Tibial nerve (tissue), 4 donors: ENCODE measurements around the gene VSTM2B. TPM values are rescaled to one million over a fixed set of nuclear protein-coding genes. Genes with fewer than 3 reads are reported as not detected.

ENCODE experiments used
- DNase-seq, 2 donors: peaks; one replicate each; pipeline ENCODE4 v3.0.0-alpha.2; 2019; ENCODE audit warnings: low spot score in 2 of 2
- H3K27ac ChIP-seq, 4 donors: fragments of 200-600 bp; sonication (generic) in 3 of 4; one replicate each; pipeline ENCODE4 v1.5.1; 2017 to 2019; ENCODE audit warnings: mild to moderate bottlenecking in 1 of 4
- H3K27me3 ChIP-seq, 2 donors: fragments of 200-600 bp; sonication (generic) in 1 of 2; one replicate each; pipeline versions ENCODE4 v1.5.1 to v1.6.0; 2017 to 2019
- H3K36me3 ChIP-seq, 3 donors: fragments of 200-600 bp; sonication (generic); one replicate each; pipeline ENCODE4 v1.5.1; 2018 to 2019
- H3K4me1 ChIP-seq, 4 donors: fragments of 200-600 bp; sonication (generic) in 3 of 4; one replicate each; pipeline ENCODE4 v1.5.1; 2017 to 2019
- H3K4me3 ChIP-seq, 4 donors: fragments of 200-600 bp; sonication (generic) in 3 of 4; one replicate each; pipeline ENCODE4 v1.5.1; 2017 to 2019; ENCODE audit warnings: mild to moderate bottlenecking in 1 of 4, moderate library complexity in 1 of 4
- H3K9me3 ChIP-seq, 4 donors: fragments of 200-600 bp; sonication (generic) in 3 of 4; one replicate each; pipeline ENCODE4 v1.5.1; 2017 to 2019
- EP300 ChIP-seq, 2 donors: sonication (generic); formaldehyde crosslinking; IDR thresholded peaks; one replicate each; pipeline ENCODE4 v1.6.1; 2017; ENCODE audit warnings: antibody characterized with exemption in 2 of 2, mild to moderate bottlenecking in 1 of 2
- POLR2A ChIP-seq, 2 donors: fragments of 450-650 bp; IDR thresholded peaks; one replicate each; pipeline ENCODE4 v1.6.1; 2017; ENCODE audit warnings: antibody characterized with exemption in 2 of 2, mild to moderate bottlenecking in 2 of 2, moderate library complexity in 2 of 2
- WGBS, 2 donors: methylation state at CpG; one replicate each; pipeline ENCODE4 v1.1.5; 2018; 5-methylcytosine and 5-hydroxymethylcytosine counted together
- total RNA-seq, 4 donors: library from RNA; depleted of rRNA; stranded (reverse); fragments of >200 nt; gene quantifications; one replicate each; pipeline ENCODE4 v1.1.0, GENCODE V29; 2016
- TF ChIP-seq, protein P1 (sequence below), 5 experiments: fragments of 200-600 bp in 3 of 5; fragments of 450-650 bp in 2 of 5; sonication (generic) in 3 of 5; IDR thresholded peaks; one replicate each; pipeline ENCODE4 v1.5.1; 2016 to 2019; ENCODE audit warnings: antibody characterized with exemption in 5 of 5, mild to moderate bottlenecking in 3 of 5, moderate library complexity in 2 of 5

Gene VSTM2B
- total RNA-seq, 4 donors from 2014 or later = not detected

- Histone ChIP-seq H3K27me3 (peaks cover 0 to 7% of the 10 kb centered on the region in 2 donors), H3K36me3 (no peaks in the 10 kb centered on the region), H3K27ac (no peak overlapping the region), H3K9me3 (peaks cover 0 to 5% (median 0%) of the 10 kb centered on the region in 4 donors), H3K4me3 (no peak overlapping the region), H3K4me1 (no peaks in the 10 kb centered on the region)
- no peak for DNase-seq
- 62 to 66% methylated on average over 9 of the region's 9 CpGs for WGBS, 2 donors
- TF ChIP-seq POLR2A (IDR thresholded peaks at IDR 0.05) (no peak), EP300 (IDR thresholded peaks at IDR 0.05) (no peak)
- TF ChIP-seq, protein P1, sequence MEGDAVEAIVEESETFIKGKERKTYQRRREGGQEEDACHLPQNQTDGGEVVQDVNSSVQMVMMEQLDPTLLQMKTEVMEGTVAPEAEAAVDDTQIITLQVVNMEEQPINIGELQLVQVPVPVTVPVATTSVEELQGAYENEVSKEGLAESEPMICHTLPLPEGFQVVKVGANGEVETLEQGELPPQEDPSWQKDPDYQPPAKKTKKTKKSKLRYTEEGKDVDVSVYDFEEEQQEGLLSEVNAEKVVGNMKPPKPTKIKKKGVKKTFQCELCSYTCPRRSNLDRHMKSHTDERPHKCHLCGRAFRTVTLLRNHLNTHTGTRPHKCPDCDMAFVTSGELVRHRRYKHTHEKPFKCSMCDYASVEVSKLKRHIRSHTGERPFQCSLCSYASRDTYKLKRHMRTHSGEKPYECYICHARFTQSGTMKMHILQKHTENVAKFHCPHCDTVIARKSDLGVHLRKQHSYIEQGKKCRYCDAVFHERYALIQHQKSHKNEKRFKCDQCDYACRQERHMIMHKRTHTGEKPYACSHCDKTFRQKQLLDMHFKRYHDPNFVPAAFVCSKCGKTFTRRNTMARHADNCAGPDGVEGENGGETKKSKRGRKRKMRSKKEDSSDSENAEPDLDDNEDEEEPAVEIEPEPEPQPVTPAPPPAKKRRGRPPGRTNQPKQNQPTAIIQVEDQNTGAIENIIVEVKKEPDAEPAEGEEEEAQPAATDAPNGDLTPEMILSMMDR (IDR thresholded peaks at IDR 0.05) = no peak
Measured at GRCh38 chr19:29510701-29511265, 15.0 kb upstream of the VSTM2B start.

- DNase-seq = no peak
- H3K27ac ChIP-seq = no peak overlapping the region
- no peaks in the 10 kb centered on the region for H3K36me3 ChIP-seq
- H3K9me3 ChIP-seq = peaks cover 0 to 5% (median 0%) of the 10 kb centered on the region in 4 donors
- TF ChIP-seq, protein P1 (IDR thresholded peaks at IDR 0.05) = no peak
- TF ChIP-seq POLR2A (IDR thresholded peaks at IDR 0.05) = no peak
- no peak for TF ChIP-seq EP300 (IDR thresholded peaks at IDR 0.05)
- no peaks in the 10 kb centered on the region for H3K4me1 ChIP-seq
- no peak overlapping the region for H3K4me3 ChIP-seq
- peaks cover 0 to 7% of the 10 kb centered on the region in 2 donors for H3K27me3 ChIP-seq
- WGBS, 2 donors = 71% methylated on average over 3 of the region's 3 CpGs
Measured at GRCh38 chr19:29511768-29512167, 14.0 kb upstream of the VSTM2B start.

- Histone ChIP-seq H3K4me3 (no peak overlapping the region), H3K27ac (no peak overlapping the region), H3K36me3 (no peaks in the 10 kb centered on the region), H3K27me3 (peaks cover 0 to 7% of the 10 kb centered on the region in 2 donors), H3K4me1 (no peaks in the 10 kb centered on the region), H3K9me3 (peaks cover 0 to 5% (median 0%) of the 10 kb centered on the region in 4 donors)
- TF ChIP-seq POLR2A (IDR thresholded peaks at IDR 0.05) = no peak
- WGBS, 2 donors = 59 to 62% methylated on average over 1 of the region's 1 CpG
- DNase-seq = no peak
Measured at GRCh38 chr19:29512748-29513147, 13.0 kb upstream of the VSTM2B start.

DNA sequence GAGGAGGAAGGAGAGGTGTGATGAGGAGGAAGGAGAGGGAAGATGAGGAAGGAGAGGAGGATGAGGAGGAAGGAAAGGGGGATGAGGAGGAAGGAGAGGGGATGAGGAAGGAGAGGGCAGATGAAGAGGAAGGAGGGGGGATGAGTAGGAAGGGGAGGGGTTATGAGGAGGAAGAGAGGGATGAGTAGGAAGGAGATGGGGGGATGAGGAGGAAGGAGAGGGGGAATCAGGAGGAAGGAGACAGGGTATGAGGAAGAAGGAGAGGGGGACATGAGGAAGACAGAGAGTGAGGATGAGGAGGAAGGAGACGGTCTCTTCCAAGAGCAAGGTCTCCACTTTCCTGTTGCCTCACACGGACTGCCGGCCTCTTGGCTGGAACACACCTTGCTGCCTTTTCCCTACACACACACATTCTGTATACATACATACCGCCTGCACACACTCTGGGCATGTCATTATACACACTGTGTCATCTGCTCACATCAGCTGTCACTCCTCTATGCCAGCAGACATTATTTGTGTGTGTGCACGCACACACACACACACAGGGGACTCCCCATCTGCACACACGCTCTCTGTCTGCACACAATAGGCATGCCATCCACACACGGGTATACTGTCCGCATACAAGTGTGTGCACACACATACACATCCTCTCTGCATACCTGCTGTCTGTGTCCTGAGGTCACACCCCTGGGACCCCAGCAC is 11.1 kb upstream of the VSTM2B start:
- Histone ChIP-seq H3K27ac (no peak overlapping the region), H3K4me3 (no peak overlapping the region), H3K27me3 (peaks cover 0 to 7% of the 10 kb centered on the region in 2 donors), H3K9me3 (peaks cover 0 to 5% (median 0%) of the 10 kb centered on the region in 4 donors), H3K4me1 (no peaks in the 10 kb centered on the region), H3K36me3 (no peaks in the 10 kb centered on the region)
- DNase-seq = no peak
- 75 to 78% methylated on average over 8 of the region's 8 CpGs for WGBS, 2 donors
- TF ChIP-seq EP300 (IDR thresholded peaks at IDR 0.05) (no peak), POLR2A (IDR thresholded peaks at IDR 0.05) (no peak)
- TF ChIP-seq, protein P1 (IDR thresholded peaks at IDR 0.05) = no peak

DNA sequence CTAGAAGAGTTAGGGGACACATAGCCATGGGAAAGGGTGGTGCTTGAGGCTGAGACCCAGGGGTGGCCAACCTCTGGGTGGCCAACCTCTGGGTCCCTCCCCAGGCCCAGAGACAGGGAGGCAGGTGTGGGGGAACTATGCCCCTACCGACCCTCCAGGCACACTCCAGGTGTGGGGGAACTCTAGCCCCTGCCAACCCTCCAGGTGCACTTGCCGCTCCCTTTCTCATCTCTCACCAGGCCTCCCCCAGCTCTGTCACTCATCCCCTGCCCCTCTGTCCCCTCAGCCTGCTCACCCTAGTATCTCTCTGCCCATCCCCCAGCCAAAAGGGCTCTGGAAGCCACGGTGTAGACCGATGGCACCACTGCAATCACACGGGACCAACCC is 10.6 kb upstream of the VSTM2B start:
- DNase-seq = no peak
- peaks cover 0 to 7% of the 10 kb centered on the region in 2 donors for H3K27me3 ChIP-seq
- H3K4me3 ChIP-seq = no peak overlapping the region
- no peak overlapping the region for H3K27ac ChIP-seq
- TF ChIP-seq, protein P1 (IDR thresholded peaks at IDR 0.05) = no peak
- TF ChIP-seq EP300 (IDR thresholded peaks at IDR 0.05) (no peak), POLR2A (IDR thresholded peaks at IDR 0.05) (no peak)
- no peaks in the 10 kb centered on the region for H3K36me3 ChIP-seq
- 55 to 56% methylated on average over 5 of the region's 5 CpGs for WGBS, 2 donors
- peaks cover 0 to 5% (median 0%) of the 10 kb centered on the region in 4 donors for H3K9me3 ChIP-seq
- no peaks in the 10 kb centered on the region for H3K4me1 ChIP-seq
